Panc1 (cell line): ENCODE data around the gene ROBO1. TPM values are rescaled to one million over a fixed set of nuclear protein-coding genes. Genes with fewer than 3 reads are reported as not detected.

Source experiments
- ATAC-seq: fragments of 200-7000 bp; cut with Tn5 transposase; 2 replicates; pipeline ENCODE4 v1.9.1; 2020; ENCODE audit warnings: mild to moderate bottlenecking, moderate library complexity
- BruUV-seq: library from RNA; stranded (reverse); fragments of 400-500 nt; replicated peaks from 2 replicates; lab custom pipeline; 2021; lab: Mats Ljungman, UMichigan
- CTCF ChIA-PET: fragments of 300-600 bp; sonication (Branson Sonifier 250); formaldehyde crosslinking; loops from one replicate; lab custom pipeline; 2022; ENCODE audit warnings: antibody characterized with exemption; lab: Charles Lee
- POLR2A ChIA-PET: fragments of 300-600 bp; sonication (Branson Sonifier 250); formaldehyde crosslinking; loops from one replicate; lab custom pipeline; 2022; ENCODE audit warnings: antibody characterized with exemption; lab: Charles Lee
- DNase-seq: peaks from one replicate; pipeline ENCODE4 v3.0.0-alpha.2; 2010; ENCODE audit warnings: low read depth, low spot score
- H3K27ac ChIP-seq: 2 replicates; pipeline ENCODE4 v1.5.1; 2011; ENCODE audit warnings: mild to moderate bottlenecking, low read length, inconsistent platforms
- H3K27me3 ChIP-seq: fragments of 200-500 bp; sonication (Bioruptor generic); 2 replicates; pipeline ENCODE4 v1.6.0; 2014; ENCODE audit warnings: low read length, inconsistent platforms; ENCODE audit not compliant: control insufficient read depth, insufficient read depth
- H3K36me3 ChIP-seq: fragments of 200-500 bp; sonication (Bioruptor generic); 2 replicates; pipeline ENCODE4 v1.5.1; 2014; ENCODE audit warnings: inconsistent platforms, mild to moderate bottlenecking, low read length, moderate library complexity; ENCODE audit not compliant: control insufficient read depth, insufficient read depth
- H3K4me1 ChIP-seq: 2 replicates; pipeline ENCODE4 v1.5.1; 2011; ENCODE audit warnings: inconsistent platforms, mild to moderate bottlenecking, low read length, moderate library complexity; ENCODE audit not compliant: control insufficient read depth, insufficient read depth
- H3K4me3 ChIP-seq, 2 experiments: 2 replicates each; pipeline ENCODE4 v1.5.1; 2011 to 2012; ENCODE audit warnings: low read depth in 2 of 2, low read length in 2 of 2, mild to moderate bottlenecking in 2 of 2, inconsistent platforms in 1 of 2, moderate library complexity in 1 of 2
- H3K9me3 ChIP-seq: fragments of 200-500 bp; sonication (Bioruptor generic); 2 replicates; pipeline ENCODE4 v1.5.1; 2014; ENCODE audit warnings: low read depth, mild to moderate bottlenecking, inconsistent platforms, low read length, moderate library complexity; ENCODE audit not compliant: control insufficient read depth, insufficient read depth
- CTCF ChIP-seq: fragments of 450-650 bp; IDR thresholded peaks from 2 replicates; pipeline ENCODE4 v1.5.1; 2017; ENCODE audit warnings: mild to moderate bottlenecking
- POLR2AphosphoS5 ChIP-seq: IDR thresholded peaks from 2 replicates; pipeline ENCODE4 v1.6.1; 2012; ENCODE audit warnings: mild to moderate bottlenecking, low read depth, low read length, moderate library complexity
- REST ChIP-seq, 2 experiments: IDR thresholded peaks; 2 replicates each; pipeline ENCODE4 v1.6.1; 2011 to 2012; ENCODE audit warnings: low read depth in 2 of 2, control low read depth in 1 of 2, low read length in 1 of 2, mild to moderate bottlenecking in 1 of 2, moderate library complexity in 1 of 2; ENCODE audit not compliant: insufficient read depth in 1 of 2
- SIN3A ChIP-seq: IDR thresholded peaks from 2 replicates; pipeline ENCODE4 v1.6.1; 2012; ENCODE audit warnings: low read depth, mild to moderate bottlenecking, low read length, moderate library complexity, borderline replicate concordance; ENCODE audit not compliant: insufficient read depth
- TCF7L2 ChIP-seq: IDR thresholded peaks from 2 replicates; pipeline ENCODE4 v1.6.1; 2011; ENCODE audit warnings: mild to moderate bottlenecking, low read depth, low read length, inconsistent platforms
- in situ Hi-C: cut with HindIII; loops from 2 replicates; pipeline ENCODE4 v1.10.0; 2016; ENCODE audit warnings: low sequenced_read_pairs, low pct_unique_long_range_greater_than_20kb
- intact Hi-C: fragments of 100-400 bp; cut with micrococcal nuclease; formaldehyde crosslinking; loops from one replicate; pipeline ENCODE4 v1.10.0; 2022; ENCODE audit not compliant: unreplicated experiment
- total RNA-seq: library from RNA; stranded (reverse); gene quantifications from one replicate; pipeline ENCODE4 v1.2.1, GENCODE V29; 2021; ENCODE audit not compliant: unreplicated experiment

Gene ROBO1
- total RNA-seq, 1 experiment from 2014 or later: 61.6 TPM

DNA sequence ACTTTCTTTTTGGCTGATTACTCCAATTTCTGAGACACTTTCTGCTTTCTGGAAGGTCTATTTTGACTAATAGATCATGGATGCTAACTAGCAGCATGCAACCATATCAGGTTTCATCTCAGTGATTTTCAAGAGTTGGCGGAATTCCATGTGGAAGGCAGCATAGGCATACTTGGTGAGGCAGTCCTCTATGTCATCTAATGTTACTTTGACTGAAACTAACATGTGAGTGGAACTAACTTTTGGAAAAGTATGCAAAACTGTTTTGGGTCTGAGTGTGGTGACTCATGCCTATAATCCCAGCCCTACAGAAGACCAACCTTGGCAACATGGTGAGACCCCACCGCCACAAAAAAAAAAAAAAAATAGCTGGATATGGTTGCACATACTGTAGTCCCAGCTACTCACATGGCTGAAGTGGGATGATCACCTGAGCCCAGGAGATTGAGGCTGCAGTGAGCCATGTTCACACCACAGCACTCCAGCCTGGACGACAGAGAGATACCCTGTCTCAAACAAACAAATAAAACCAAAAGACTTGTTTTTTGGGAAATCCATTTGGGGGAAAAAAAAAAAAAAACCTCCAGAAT is 1033.7 kb downstream of the ROBO1 start:
- Histone ChIP-seq H3K27me3 (no peaks in the 10 kb centered on the region), H3K4me3 (no peak overlapping the region), H3K4me1 (no peaks in the 10 kb centered on the region), H3K27ac (no peak overlapping the region), H3K9me3 (no peaks in the 10 kb centered on the region), H3K36me3 (no peaks in the 10 kb centered on the region)
- ChIA-PET CTCF (no interaction called here), POLR2A (interaction anchor here (0.6 kb wide), 1 partner anchor 1382 kb away, joined by 6 read pairs; no protein-coding TSS in a partner anchor)
- ATAC-seq (no peak), DNase-seq (no peak)
- intact Hi-C loops: no loop called here
- in situ Hi-C loops: no loop called here
- TF ChIP-seq TCF7L2 (no peak), CTCF (no peak), REST (IDR thresholded peaks at IDR 0.05; ENCODE audit: insufficient read depth in 1 of 2, low read depth in 2 of 2, low read length in 1 of 2) (no peak), POLR2AphosphoS5 (no peak), SIN3A (no peak)
- no TSS peak for BruUV-seq

- in situ Hi-C loops: no loop called here
- no peak for ATAC-seq
Observed at GRCh38 chr3:78732893-78733292, 1034.9 kb downstream of the ROBO1 start.

More at GRCh38 chr3:78732893-78733292, 1034.9 kb downstream of the ROBO1 start:
- Histone ChIP-seq H3K4me1 (no peaks in the 10 kb centered on the region), H3K27ac (no peak overlapping the region), H3K36me3 (no peaks in the 10 kb centered on the region), H3K9me3 (no peaks in the 10 kb centered on the region), H3K27me3 (no peaks in the 10 kb centered on the region), H3K4me3 (no peak overlapping the region)
- intact Hi-C loops: no loop called here
- no peak for DNase-seq
- ChIA-PET CTCF (no interaction called here), POLR2A (no interaction called here)
- TF ChIP-seq CTCF (no peak), SIN3A (no peak)
- no TSS peak for BruUV-seq
